Stimulated activated memory B cell treated with anti-CD40 and anti-IgM and Interleukin-4, amounts not matched to agents 10 μg/mL and 1 μg/mL and 100 μg/mL, for 72 hours (primary cell): ENCODE results near the gene CX3CL1.

ENCODE experiments used
- ATAC-seq: fragments of 150-1000 bp; cut with Tn5 transposase; 2 replicates; pipeline ENCODE4 v1.10.0; 2021
- H3K27ac Mint-ChIP-seq: one replicate; pipeline ENCODE4 v1.8.0; 2022; ENCODE audit warnings: mild to moderate bottlenecking, mixed read lengths
- H3K27me3 Mint-ChIP-seq: one replicate; pipeline ENCODE4 v1.8.0; 2022; ENCODE audit warnings: mixed read lengths
- H3K36me3 Mint-ChIP-seq: one replicate; pipeline ENCODE4 v1.8.0; 2022; ENCODE audit warnings: mixed read lengths
- H3K4me1 Mint-ChIP-seq: one replicate; pipeline ENCODE4 v1.8.0; 2022; ENCODE audit warnings: mixed read lengths
- H3K4me3 Mint-ChIP-seq: one replicate; pipeline ENCODE4 v1.8.0; 2022; ENCODE audit warnings: mild to moderate bottlenecking, moderate library complexity, mixed read lengths
- H3K9me3 Mint-ChIP-seq: one replicate; pipeline ENCODE4 v1.8.0; 2022; ENCODE audit warnings: mixed read lengths

CX3CL1 gene

GRCh38 chr16:57348327-57348726 lies 24.0 kb upstream of the CX3CL1 start:
- ATAC-seq = no peak
- H3K36me3 Mint-ChIP-seq = peaks cover 12% of the 10 kb centered on the region
- peak overlapping the region; percentile 69 for H3K4me3 Mint-ChIP-seq
- peak overlapping the region; percentile 85 for H3K27ac Mint-ChIP-seq
- peaks cover 8% of the 10 kb centered on the region for H3K9me3 Mint-ChIP-seq
- H3K4me1 Mint-ChIP-seq = peaks cover 71% of the 10 kb centered on the region
- H3K27me3 Mint-ChIP-seq = no peaks in the 10 kb centered on the region

GRCh38 chr16:57349212-57350031 lies 22.9 kb upstream of the CX3CL1 start:
- Mint-ChIP-seq H3K4me1 (peaks cover 69% of the 10 kb centered on the region), H3K9me3 (peaks cover 8% of the 10 kb centered on the region), H3K36me3 (peaks cover 12% of the 10 kb centered on the region), H3K27me3 (no peaks in the 10 kb centered on the region), H3K27ac (peak overlapping the region; percentile 85), H3K4me3 (peak overlapping the region; percentile 69)
- peak; percentile 97 for ATAC-seq

GRCh38 chr16:57352636-57353047 lies 19.6 kb upstream of the CX3CL1 start:
- H3K9me3 Mint-ChIP-seq = peaks cover 3% of the 10 kb centered on the region

GRCh38 chr16:57354311-57354710 lies 18.0 kb upstream of the CX3CL1 start:
- Mint-ChIP-seq H3K27ac (no peak overlapping the region), H3K4me1 (peaks cover 74% of the 10 kb centered on the region), H3K27me3 (no peaks in the 10 kb centered on the region), H3K4me3 (no peak overlapping the region), H3K36me3 (peaks cover 11% of the 10 kb centered on the region), H3K9me3 (peaks cover 3% of the 10 kb centered on the region)
- no peak for ATAC-seq

More at GRCh38 chr16:57352636-57353047, 19.6 kb upstream of the CX3CL1 start:
- ATAC-seq = peak; percentile 61
- Mint-ChIP-seq H3K27ac (peak overlapping the region; percentile 90), H3K4me1 (peaks cover 77% of the 10 kb centered on the region), H3K4me3 (peak overlapping the region; percentile 69), H3K27me3 (no peaks in the 10 kb centered on the region), H3K36me3 (peaks cover 5% of the 10 kb centered on the region)

GRCh38 chr16:57355898-57356414 lies 16.3 kb upstream of the CX3CL1 start:
- Mint-ChIP-seq H3K27ac (peak overlapping the region; percentile 94), H3K4me1 (peaks cover 70% of the 10 kb centered on the region), H3K36me3 (peaks cover 24% of the 10 kb centered on the region), H3K9me3 (peaks cover 3% of the 10 kb centered on the region), H3K27me3 (no peaks in the 10 kb centered on the region), H3K4me3 (no peak overlapping the region)
- no peak for ATAC-seq

GRCh38 chr16:57356547-57356946 lies 15.7 kb upstream of the CX3CL1 start:
- Mint-ChIP-seq H3K36me3 (peaks cover 29% of the 10 kb centered on the region), H3K4me1 (peaks cover 73% of the 10 kb centered on the region), H3K27ac (peak overlapping the region; percentile 94), H3K27me3 (no peaks in the 10 kb centered on the region), H3K4me3 (no peak overlapping the region), H3K9me3 (peaks cover 3% of the 10 kb centered on the region)
- ATAC-seq = no peak

GRCh38 chr16:57357330-57358085 lies 14.8 kb upstream of the CX3CL1 start:
- H3K27ac Mint-ChIP-seq = peak overlapping the region; percentile 94
- peak; percentile 86 for ATAC-seq
- no peaks in the 10 kb centered on the region for H3K9me3 Mint-ChIP-seq
- peaks cover 66% of the 10 kb centered on the region for H3K4me1 Mint-ChIP-seq
- peak overlapping the region; percentile 77 for H3K4me3 Mint-ChIP-seq
- peaks cover 28% of the 10 kb centered on the region for H3K36me3 Mint-ChIP-seq
- no peaks in the 10 kb centered on the region for H3K27me3 Mint-ChIP-seq

GRCh38 chr16:57358086-57358420 lies 14.2 kb upstream of the CX3CL1 start:
- peaks cover 63% of the 10 kb centered on the region for H3K4me1 Mint-ChIP-seq
- H3K27ac Mint-ChIP-seq = peak overlapping the region; percentile 94
- no peaks in the 10 kb centered on the region for H3K9me3 Mint-ChIP-seq
- ATAC-seq = peak; percentile 52
- no peaks in the 10 kb centered on the region for H3K27me3 Mint-ChIP-seq
- H3K4me3 Mint-ChIP-seq = peak overlapping the region; percentile 77
- peaks cover 32% of the 10 kb centered on the region for H3K36me3 Mint-ChIP-seq

GRCh38 chr16:57358527-57359095 lies 13.7 kb upstream of the CX3CL1 start, which contains the start of gene CCL22:
CCL22 (plus strand) TSS chr16:57358783; CDS start chr16:57358817, 34 bp downstream.
- H3K4me1 Mint-ChIP-seq = peaks cover 63% of the 10 kb centered on the region
- H3K27ac Mint-ChIP-seq = peak within 1 kb of the TSS; percentile 94
- no peaks in the 10 kb centered on the region for H3K9me3 Mint-ChIP-seq
- peak within 1 kb of the TSS; percentile 77 for H3K4me3 Mint-ChIP-seq
- peak; percentile 85 for ATAC-seq
- H3K36me3 Mint-ChIP-seq = peaks cover 38% of the 10 kb centered on the region
- H3K27me3 Mint-ChIP-seq = no peaks in the 10 kb centered on the region

GRCh38 chr16:57360321-57360935 lies 11.9 kb upstream of the CX3CL1 start:
- no peak for ATAC-seq
- no peaks in the 10 kb centered on the region for H3K9me3 Mint-ChIP-seq
- H3K4me3 Mint-ChIP-seq = peak overlapping the region; percentile 77
- peaks cover 68% of the 10 kb centered on the region for H3K4me1 Mint-ChIP-seq
- peak overlapping the region; percentile 94 for H3K27ac Mint-ChIP-seq
- H3K36me3 Mint-ChIP-seq = peaks cover 54% of the 10 kb centered on the region
- no peaks in the 10 kb centered on the region for H3K27me3 Mint-ChIP-seq

- Mint-ChIP-seq H3K36me3 (peaks cover 55% of the 10 kb centered on the region), H3K27ac (peak overlapping the region; percentile 94), H3K9me3 (no peaks in the 10 kb centered on the region), H3K4me1 (peaks cover 60% of the 10 kb centered on the region), H3K27me3 (no peaks in the 10 kb centered on the region), H3K4me3 (peak overlapping the region; percentile 77)
- ATAC-seq = no peak
Observed at GRCh38 chr16:57361404-57361803, 10.9 kb upstream of the CX3CL1 start.

GRCh38 chr16:57364143-57364542 lies 8.1 kb upstream of the CX3CL1 start:
- Mint-ChIP-seq H3K27me3 (no peaks in the 10 kb centered on the region), H3K4me1 (peaks cover 51% of the 10 kb centered on the region), H3K4me3 (peak overlapping the region; percentile 58), H3K27ac (peak overlapping the region; percentile 51), H3K9me3 (no peaks in the 10 kb centered on the region), H3K36me3 (peaks cover 55% of the 10 kb centered on the region)
- ATAC-seq = no peak

- no peaks in the 10 kb centered on the region for H3K27me3 Mint-ChIP-seq
- peak overlapping the region; percentile 51 for H3K27ac Mint-ChIP-seq
- H3K36me3 Mint-ChIP-seq = peaks cover 36% of the 10 kb centered on the region
- no peaks in the 10 kb centered on the region for H3K9me3 Mint-ChIP-seq
- peak; percentile 55 for ATAC-seq
- peaks cover 47% of the 10 kb centered on the region for H3K4me1 Mint-ChIP-seq
- H3K4me3 Mint-ChIP-seq = peak overlapping the region; percentile 39
Observed at GRCh38 chr16:57366544-57367040, 5.7 kb upstream of the CX3CL1 start.

GRCh38 chr16:57367116-57367752 lies 5.1 kb upstream of the CX3CL1 start:
- Mint-ChIP-seq H3K36me3 (peaks cover 32% of the 10 kb centered on the region), H3K4me3 (peak overlapping the region; percentile 39), H3K27ac (peak overlapping the region; percentile 51), H3K4me1 (peaks cover 45% of the 10 kb centered on the region), H3K27me3 (no peaks in the 10 kb centered on the region), H3K9me3 (no peaks in the 10 kb centered on the region)
- ATAC-seq = peak; percentile 16
